OCI-LY7 (cell line): ENCODE results near the gene IGLL5.

ENCODE experiments used
- EZH2phosphoT487 ChIP-seq: fragments of 200-600 bp; sonication (generic); IDR thresholded peaks from 2 replicates; pipeline ENCODE4 v1.6.1; 2018; ENCODE audit warnings: low read depth, borderline replicate concordance, mild to moderate bottlenecking, mixed run types, antibody characterized with exemption, low read length, moderate library complexity, mixed read lengths
- TF ChIP-seq, protein P1 (sequence below): fragments of 200-600 bp; sonication (generic); conservative IDR thresholded peaks from 2 replicates; pipeline ENCODE4 v1.5.1; 2014; ENCODE audit warnings: mild to moderate bottlenecking, antibody characterized with exemption, low read length, moderate library complexity, mixed read lengths

DNA sequence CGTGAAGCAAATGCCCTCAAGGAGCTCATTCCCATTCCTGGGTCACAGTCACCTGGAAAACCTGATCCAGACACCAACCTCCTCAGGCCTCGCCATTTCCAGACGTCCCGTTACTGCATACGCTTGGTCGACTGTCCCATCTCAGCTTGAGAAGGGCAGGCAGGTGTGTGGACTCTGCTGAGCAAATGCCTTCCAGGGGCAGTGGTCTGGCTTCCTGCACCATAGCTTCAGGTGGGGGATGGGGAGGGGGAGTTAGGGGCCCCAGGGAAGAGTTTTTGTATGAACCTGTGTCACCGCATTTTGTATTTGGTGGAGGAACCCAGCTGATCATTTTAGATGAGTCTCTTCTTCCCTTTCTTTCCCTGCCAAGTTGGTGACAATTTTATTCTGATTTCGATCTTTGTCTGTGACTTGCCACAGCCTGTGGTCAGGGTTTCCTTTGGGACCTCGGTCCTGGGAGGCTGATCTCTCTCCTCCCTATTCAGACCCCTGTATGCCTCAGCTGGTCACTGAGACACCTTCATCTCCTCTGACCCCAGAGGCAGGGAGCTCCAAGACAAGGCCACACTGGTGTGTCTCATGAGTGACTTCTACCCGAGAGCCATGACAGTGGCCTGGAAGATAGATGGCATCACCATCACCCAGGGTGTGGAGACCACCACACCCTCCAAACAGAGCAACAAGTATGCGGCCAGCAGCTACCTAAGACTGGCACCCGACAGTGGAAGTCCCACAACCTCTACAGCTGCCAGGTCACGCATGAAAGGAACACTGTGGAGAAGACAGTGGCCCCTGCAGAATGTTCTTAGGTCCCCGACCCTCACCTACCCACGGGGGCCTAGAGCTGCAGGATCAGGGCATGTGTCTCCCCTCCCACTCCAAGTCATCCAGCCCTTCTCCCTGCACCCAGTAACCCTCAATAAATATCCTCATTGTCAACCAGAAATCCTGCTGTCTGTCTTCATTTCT lies 22.9 kb downstream of the IGLL5 start:
- TF ChIP-seq, protein P1, sequence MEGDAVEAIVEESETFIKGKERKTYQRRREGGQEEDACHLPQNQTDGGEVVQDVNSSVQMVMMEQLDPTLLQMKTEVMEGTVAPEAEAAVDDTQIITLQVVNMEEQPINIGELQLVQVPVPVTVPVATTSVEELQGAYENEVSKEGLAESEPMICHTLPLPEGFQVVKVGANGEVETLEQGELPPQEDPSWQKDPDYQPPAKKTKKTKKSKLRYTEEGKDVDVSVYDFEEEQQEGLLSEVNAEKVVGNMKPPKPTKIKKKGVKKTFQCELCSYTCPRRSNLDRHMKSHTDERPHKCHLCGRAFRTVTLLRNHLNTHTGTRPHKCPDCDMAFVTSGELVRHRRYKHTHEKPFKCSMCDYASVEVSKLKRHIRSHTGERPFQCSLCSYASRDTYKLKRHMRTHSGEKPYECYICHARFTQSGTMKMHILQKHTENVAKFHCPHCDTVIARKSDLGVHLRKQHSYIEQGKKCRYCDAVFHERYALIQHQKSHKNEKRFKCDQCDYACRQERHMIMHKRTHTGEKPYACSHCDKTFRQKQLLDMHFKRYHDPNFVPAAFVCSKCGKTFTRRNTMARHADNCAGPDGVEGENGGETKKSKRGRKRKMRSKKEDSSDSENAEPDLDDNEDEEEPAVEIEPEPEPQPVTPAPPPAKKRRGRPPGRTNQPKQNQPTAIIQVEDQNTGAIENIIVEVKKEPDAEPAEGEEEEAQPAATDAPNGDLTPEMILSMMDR, result no peak
- no peak for TF ChIP-seq EZH2phosphoT487
